Cardiac muscle cell (in vitro differentiated cells and primary cell): ENCODE measurements around the gene XPC. TPM values are rescaled to one million over a fixed set of nuclear protein-coding genes. Genes with fewer than 3 reads are reported as not detected.

Experiments
- DNase-seq, 2 donors: peaks; one replicate each; pipeline versions ENCODE4 v3.0.0 to v3.0.0-alpha.2; 2010 to 2017; ENCODE audit warnings: low read depth in 1 of 2, low spot score in 1 of 2
- H3K27ac ChIP-seq: fragments of 200-600 bp; sonication (generic); 2 replicates; pipeline ENCODE4 v1.5.1; 2016
- H3K27me3 ChIP-seq: fragments of 200-600 bp; sonication (generic); 2 replicates; pipeline ENCODE4 v1.6.0; 2016; ENCODE audit warnings: control low read depth
- H3K36me3 ChIP-seq: fragments of 200-600 bp; sonication (generic); 2 replicates; pipeline ENCODE4 v1.5.1; 2016; ENCODE audit warnings: control low read depth
- H3K4me1 ChIP-seq: fragments of 200-600 bp; sonication (generic); 2 replicates; pipeline ENCODE4 v1.8.1; 2017; ENCODE audit warnings: low read depth, mild to moderate bottlenecking, mixed run types
- H3K4me3 ChIP-seq: fragments of 200-600 bp; sonication (generic); 2 replicates; pipeline ENCODE4 v1.5.1; 2016; ENCODE audit warnings: mild to moderate bottlenecking
- H3K9me3 ChIP-seq: fragments of 200-600 bp; sonication (generic); 2 replicates; pipeline ENCODE4 v1.5.1; 2017; ENCODE audit warnings: low read depth, mild to moderate bottlenecking, control low read depth
- CTCF ChIP-seq: IDR thresholded peaks from 2 replicates; pipeline ENCODE4 v1.5.1; 2012; ENCODE audit warnings: low read depth, mild to moderate bottlenecking, low read length
- polyA plus RNA-seq: library from polyadenylated mRNA; unstranded; fragments of >200 nt; fragmentation: Nextera tagmentation; extraction: Ambion mirVana; gene quantifications from 2 replicates; pipeline ENCODE4 v1.2.1, GENCODE V29; 2016
- total RNA-seq: library from RNA; depleted of rRNA; stranded (reverse); fragments of >200 nt; gene quantifications from 2 replicates; pipeline ENCODE4 v1.2.3, GENCODE V29; 2016

XPC gene
- total and polyA plus RNA-seq, 2 experiments from 2014 or later: 26.6 to 37.7 TPM

GRCh38 chr3:14147066-14147435 is 31.4 kb downstream of the XPC start:
- no peaks in the 10 kb centered on the region for H3K27me3 ChIP-seq
- DNase-seq: no peak
- no peaks in the 10 kb centered on the region for H3K9me3 ChIP-seq
- TF ChIP-seq CTCF: no peak
- no peak overlapping the region for H3K27ac ChIP-seq
- peaks cover 21% of the 10 kb centered on the region for H3K4me1 ChIP-seq
- H3K4me3 ChIP-seq: no peak overlapping the region
- peaks cover 12% of the 10 kb centered on the region for H3K36me3 ChIP-seq

GRCh38 chr3:14146381-14147065 is 31.9 kb downstream of the XPC start:
- no peaks in the 10 kb centered on the region for H3K9me3 ChIP-seq
- TF ChIP-seq CTCF: no peak
- H3K36me3 ChIP-seq: peaks cover 12% of the 10 kb centered on the region
- no peak for DNase-seq
- peaks cover 21% of the 10 kb centered on the region for H3K4me1 ChIP-seq
- H3K27me3 ChIP-seq: no peaks in the 10 kb centered on the region
- no peak overlapping the region for H3K4me3 ChIP-seq
- H3K27ac ChIP-seq: no peak overlapping the region

- TF ChIP-seq CTCF: peak; percentile 10
- Histone ChIP-seq H3K4me1 (peaks cover 21% of the 10 kb centered on the region), H3K4me3 (no peak overlapping the region), H3K27ac (peak overlapping the region; percentile 51), H3K27me3 (no peaks in the 10 kb centered on the region), H3K36me3 (peaks cover 7% of the 10 kb centered on the region), H3K9me3 (no peaks in the 10 kb centered on the region)
- DNase-seq: no peak
These were observed 32.6 kb downstream of the XPC start for GRCh38 chr3:14145670-14146380.

- Histone ChIP-seq H3K36me3 (peaks cover 7% of the 10 kb centered on the region), H3K9me3 (no peaks in the 10 kb centered on the region), H3K4me3 (no peak overlapping the region), H3K4me1 (peaks cover 20% of the 10 kb centered on the region), H3K27me3 (no peaks in the 10 kb centered on the region), H3K27ac (peak overlapping the region; percentile 51)
- DNase-seq: peak in 1 of 2 donors; percentile 51
- TF ChIP-seq CTCF: no peak
These were observed 33.2 kb downstream of the XPC start for GRCh38 chr3:14145236-14145635.

- H3K4me3 ChIP-seq: no peak overlapping the region
- DNase-seq: peak; percentile 56 to 99
- peak overlapping the region; percentile 51 for H3K27ac ChIP-seq
These were observed 33.9 kb downstream of the XPC start for GRCh38 chr3:14144423-14145075.

More at GRCh38 chr3:14144423-14145075, 33.9 kb downstream of the XPC start:
- Histone ChIP-seq H3K36me3 (peaks cover 7% of the 10 kb centered on the region), H3K4me1 (peaks cover 16% of the 10 kb centered on the region), H3K9me3 (no peaks in the 10 kb centered on the region), H3K27me3 (no peaks in the 10 kb centered on the region)
- TF ChIP-seq CTCF: no peak
